HG03521 (cell line): ENCODE measurements around the gene NAB1.

Experiments
- ATAC-seq: cut with Tn5 transposase; IDR thresholded peaks from one replicate; pipeline ENCODE4 v1.9.1; 2021; ENCODE audit warnings: mild to moderate bottlenecking, moderate library complexity; ENCODE audit not compliant: unreplicated experiment

The NAB1 gene

GRCh38 chr2:190637281-190637734, 11.6 kb upstream of the NAB1 start:
- no peak for ATAC-seq

- no peak for ATAC-seq
Observed at GRCh38 chr2:190637903-190638618, 10.8 kb upstream of the NAB1 start.

DNA sequence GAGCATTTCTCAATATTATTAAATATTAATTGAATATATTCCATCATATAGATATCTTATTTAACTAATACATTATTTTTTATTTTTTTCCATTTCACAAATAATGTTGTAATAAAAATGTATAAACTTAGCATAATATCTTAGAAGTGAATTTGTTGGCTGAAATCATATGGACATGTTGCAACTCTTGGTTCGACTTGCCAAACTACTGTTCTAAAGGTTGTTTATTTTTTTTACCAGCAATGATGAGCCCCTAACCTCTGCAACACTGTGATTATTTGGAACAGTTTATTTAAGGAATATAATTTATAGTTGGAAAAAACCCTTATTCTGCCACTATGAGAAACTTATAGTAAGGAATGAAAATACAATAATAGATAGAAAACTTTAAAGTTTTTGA, 8.8 kb upstream of the NAB1 start:
- ATAC-seq = no peak

DNA sequence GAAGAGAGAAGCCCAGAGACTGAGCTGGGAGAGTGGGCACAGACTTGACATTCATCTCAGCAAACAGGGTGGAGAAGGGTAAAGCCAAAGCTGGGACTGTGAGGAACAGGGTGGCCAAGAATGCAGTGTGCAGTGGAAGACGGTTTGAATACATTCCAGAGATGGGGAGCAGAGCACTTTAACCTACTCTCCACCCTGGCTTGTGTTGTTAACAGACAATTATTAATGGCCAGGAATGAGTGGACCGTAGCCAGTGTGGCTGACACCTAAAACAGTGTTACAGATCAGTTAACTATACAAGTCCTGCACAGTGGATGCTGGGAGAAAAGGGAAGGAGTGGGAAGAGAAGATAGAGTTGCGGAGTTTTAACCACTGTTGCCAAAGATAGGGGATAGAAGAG, 7.4 kb upstream of the NAB1 start:
- ATAC-seq = no peak

DNA sequence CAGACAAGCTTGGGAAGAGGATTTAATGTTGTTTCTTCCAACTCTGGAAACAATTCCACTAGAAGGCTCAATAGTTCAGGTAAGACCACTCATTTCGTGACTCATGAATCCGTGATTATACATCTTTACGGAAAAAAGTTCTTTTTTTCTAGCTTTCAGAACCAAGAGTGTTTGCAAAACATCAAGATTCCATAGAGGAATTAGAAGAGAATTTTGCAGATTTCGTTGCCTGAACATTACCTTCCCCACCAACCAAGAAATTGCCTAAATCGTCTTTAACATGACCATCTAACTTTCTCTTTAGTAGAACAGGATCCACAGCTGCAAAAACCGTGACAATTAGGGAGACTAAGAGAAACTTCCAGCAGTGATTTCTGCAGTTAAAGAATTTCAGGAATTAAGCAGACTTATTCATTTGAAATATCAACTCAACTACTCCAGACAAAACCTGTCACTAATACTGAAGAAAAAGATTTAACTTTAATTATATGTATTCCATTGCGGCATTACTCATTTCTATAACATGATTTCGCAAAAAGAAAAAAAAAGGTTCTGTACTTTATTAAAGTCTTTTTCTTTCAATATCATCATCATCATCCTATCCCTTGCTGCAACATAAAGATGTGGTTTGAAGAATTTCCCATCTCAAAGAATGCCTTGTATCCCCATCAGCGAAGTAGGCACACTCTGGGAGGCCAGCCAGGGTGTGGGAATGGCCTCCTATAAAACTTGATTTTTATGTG, 1.9 kb upstream of the NAB1 start:
- no peak for ATAC-seq

GRCh38 chr2:190648289-190649034, 421 bp upstream of the NAB1 start:
- peak; percentile 67 for ATAC-seq

- no peak for ATAC-seq
Observed at GRCh38 chr2:190649798-190650390, 1.0 kb downstream of the NAB1 start.

- no peak for ATAC-seq
Observed at GRCh38 chr2:190651413-190651812, 2.5 kb downstream of the NAB1 start.

- ATAC-seq = no peak
Observed at GRCh38 chr2:190653231-190653630, 4.3 kb downstream of the NAB1 start.

- ATAC-seq = no peak
Observed at GRCh38 chr2:190653931-190654330, 5.0 kb downstream of the NAB1 start.

DNA sequence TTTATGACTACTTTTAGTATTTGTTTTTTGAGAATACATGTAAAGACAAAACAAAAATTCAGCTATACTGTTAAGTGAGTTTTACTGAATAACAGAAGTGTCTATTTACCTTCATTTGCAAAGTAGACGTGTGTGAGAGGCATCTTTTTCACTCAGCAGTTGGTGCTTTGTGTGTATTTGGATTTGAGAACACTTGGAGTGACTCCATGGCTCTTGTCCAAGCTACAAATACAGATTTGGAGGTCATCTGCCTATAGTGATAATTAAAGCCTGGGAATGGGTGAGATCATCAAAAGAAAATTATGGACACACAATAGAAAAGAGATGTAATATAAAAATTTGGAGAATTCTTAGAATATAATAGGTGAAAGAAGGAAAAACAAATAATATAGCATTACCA, 6.2 kb downstream of the NAB1 start:
- ATAC-seq = no peak

DNA sequence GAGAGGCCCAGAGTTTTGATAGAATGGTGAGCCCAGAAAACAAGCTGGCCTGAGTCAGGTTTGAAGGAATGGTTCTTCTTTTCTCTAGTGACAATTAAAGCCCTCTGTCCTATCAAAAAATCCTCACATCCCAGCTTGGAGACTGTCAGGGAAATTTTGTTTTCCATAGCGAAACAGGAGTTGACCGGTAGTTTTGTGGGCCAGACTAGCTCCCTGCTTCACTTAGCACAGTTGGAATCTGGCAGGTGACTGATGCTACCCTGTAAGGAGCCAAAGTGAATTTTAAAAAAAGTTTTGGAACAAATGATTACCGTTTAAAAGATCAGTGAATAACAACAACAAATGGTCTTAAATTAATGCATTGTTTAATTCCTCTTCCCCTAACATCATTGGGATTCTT, 6.7 kb downstream of the NAB1 start:
- no peak for ATAC-seq

- ATAC-seq = no peak
Observed at GRCh38 chr2:190656301-190656700, 7.4 kb downstream of the NAB1 start.

GRCh38 chr2:190657474-190658255, 8.8 kb downstream of the NAB1 start:
- no peak for ATAC-seq

DNA sequence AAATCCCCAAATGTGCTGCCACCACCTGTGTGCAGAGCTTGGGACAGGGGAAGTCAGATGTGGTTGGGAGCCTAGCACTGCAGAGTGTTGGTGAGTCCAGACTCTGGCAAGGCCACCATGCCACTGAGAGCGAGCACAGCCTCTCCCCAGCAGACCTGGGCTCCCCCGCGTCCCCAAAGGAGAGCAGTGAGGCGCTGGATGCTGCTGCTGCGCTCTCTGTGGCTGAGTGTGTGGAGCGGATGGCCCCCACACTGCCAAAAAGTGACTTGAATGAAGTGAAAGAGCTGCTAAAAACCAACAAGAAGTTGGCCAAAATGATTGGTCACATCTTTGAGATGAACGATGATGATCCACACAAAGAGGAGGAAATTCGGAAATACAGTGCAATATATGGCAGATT, 10.7 kb downstream of the NAB1 start:
- no peak for ATAC-seq

DNA sequence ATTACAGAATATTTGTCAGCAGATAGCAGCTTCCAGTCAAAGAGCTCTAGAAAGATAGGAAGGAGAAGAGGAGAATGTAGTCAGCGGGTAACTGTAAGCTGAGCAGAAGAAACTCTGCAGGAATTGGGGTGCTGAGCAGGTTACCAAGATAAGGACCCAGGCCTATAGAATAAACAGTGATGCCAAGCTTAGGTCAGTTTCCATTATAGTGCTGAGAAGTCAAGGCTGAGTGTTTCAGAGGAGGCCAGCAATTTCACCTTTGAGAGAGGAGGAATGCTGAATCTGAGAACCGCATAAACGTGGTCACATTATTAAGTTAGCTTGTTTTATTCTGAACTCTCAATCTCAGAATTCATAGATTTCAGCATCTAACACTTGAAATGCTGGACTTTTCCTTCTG, 13.9 kb downstream of the NAB1 start:
- no peak for ATAC-seq

- no peak for ATAC-seq
Observed at GRCh38 chr2:190663348-190663747, 14.5 kb downstream of the NAB1 start.

- ATAC-seq = no peak
Observed at GRCh38 chr2:190663839-190664238, 15.0 kb downstream of the NAB1 start.

DNA sequence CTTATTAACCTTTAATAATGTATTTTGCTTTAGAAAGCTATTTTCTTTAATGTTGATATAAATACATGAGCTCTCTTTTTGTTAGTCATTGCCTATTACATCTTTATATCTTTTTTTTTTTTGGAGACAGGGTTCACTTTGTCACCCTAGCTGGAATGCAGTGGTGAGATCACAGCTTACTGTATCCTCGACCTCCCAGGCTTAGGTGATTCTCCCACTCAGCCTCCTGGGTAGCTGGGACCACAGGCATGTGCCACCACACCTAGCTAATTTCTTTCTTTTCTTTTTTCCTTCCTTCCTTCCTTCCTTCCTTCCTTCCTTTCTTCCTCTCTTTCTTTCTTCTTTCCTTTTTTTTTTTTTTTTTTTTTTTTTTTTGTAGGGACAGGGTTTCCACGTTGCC, 15.4 kb downstream of the NAB1 start:
- no peak for ATAC-seq

GRCh38 chr2:190666895-190667294, 18.0 kb downstream of the NAB1 start:
- no peak for ATAC-seq

DNA sequence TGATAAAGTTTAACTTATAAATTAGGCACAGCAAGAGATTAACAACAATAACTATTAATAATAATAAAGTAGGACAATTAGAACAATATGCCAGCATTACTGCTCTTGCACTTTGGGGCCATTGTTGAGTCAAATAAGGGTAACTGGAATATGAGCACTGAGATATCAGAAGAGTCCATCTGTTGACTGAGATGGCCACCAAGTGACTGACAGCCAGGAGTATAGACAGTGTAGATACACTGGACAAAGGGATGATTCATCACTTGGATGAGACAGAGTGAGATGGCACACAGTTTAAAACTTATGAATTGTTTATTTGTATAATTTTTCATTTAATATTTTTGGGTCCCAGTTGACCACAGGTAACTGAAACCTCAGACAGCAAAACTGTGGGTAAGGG, 20.0 kb downstream of the NAB1 start:
- ATAC-seq = no peak
